Trophoblast cell (in vitro differentiated cells and primary cell): ENCODE data around the gene ZNF143.

ENCODE experiments used
- DNase-seq, 2 donors: peaks; one replicate each; pipeline ENCODE4 v3.0.0-alpha.2; 2016
- H2AFZ ChIP-seq: 2 replicates; pipeline ENCODE4 v1.6.1; 2013; ENCODE audit warnings: low read length, moderate library complexity, mild to moderate bottlenecking; ENCODE audit not compliant: insufficient read depth, poor library complexity
- H2AK5ac ChIP-seq: 2 replicates; pipeline ENCODE4 v1.6.1; 2013; ENCODE audit warnings: mild to moderate bottlenecking, low read length
- H2BK120ac ChIP-seq: 2 replicates; pipeline ENCODE4 v1.6.1; 2013; ENCODE audit warnings: low read length, mild to moderate bottlenecking, moderate library complexity; ENCODE audit not compliant: insufficient read depth, poor library complexity
- H2BK12ac ChIP-seq: 2 replicates; pipeline ENCODE4 v1.6.1; 2013; ENCODE audit warnings: mild to moderate bottlenecking, low read length, moderate library complexity
- H2BK5ac ChIP-seq: 2 replicates; pipeline ENCODE4 v1.6.1; 2013; ENCODE audit warnings: low read length, low read depth, moderate library complexity, mild to moderate bottlenecking; ENCODE audit not compliant: poor library complexity
- H3K14ac ChIP-seq: 2 replicates; pipeline ENCODE4 v1.6.1; 2013; ENCODE audit warnings: mild to moderate bottlenecking, low read length
- H3K18ac ChIP-seq: 2 replicates; pipeline ENCODE4 v1.6.1; 2013; ENCODE audit warnings: mild to moderate bottlenecking, low read length
- H3K23ac ChIP-seq: 2 replicates; pipeline ENCODE4 v1.6.1; 2013; ENCODE audit warnings: low read length
- H3K27ac ChIP-seq: 2 replicates; pipeline ENCODE4 v1.5.1; 2013; ENCODE audit warnings: low read depth, mild to moderate bottlenecking, inconsistent platforms, low read length, moderate library complexity
- H3K27me3 ChIP-seq: 2 replicates; pipeline ENCODE4 v1.6.1; 2013; ENCODE audit warnings: inconsistent platforms, mild to moderate bottlenecking, low read length, moderate library complexity; ENCODE audit not compliant: insufficient read depth
- H3K36me3 ChIP-seq, 2 experiments: 1 replicate in 1 of 2; 2 replicates in 1 of 2; pipeline ENCODE4 v1.6.1; 2013; ENCODE audit warnings: low read length in 2 of 2, mild to moderate bottlenecking in 2 of 2, moderate library complexity in 1 of 2; ENCODE audit not compliant: insufficient read depth in 2 of 2, control insufficient read depth in 1 of 2
- H3K4ac ChIP-seq: 2 replicates; pipeline ENCODE4 v1.6.1; 2013; ENCODE audit warnings: low read depth, mild to moderate bottlenecking, low read length, moderate library complexity
- H3K4me1 ChIP-seq, 2 experiments: 1 replicate in 1 of 2; 2 replicates in 1 of 2; pipeline ENCODE4 v1.6.1; 2013; ENCODE audit warnings: low read length in 2 of 2, mild to moderate bottlenecking in 2 of 2, moderate library complexity in 1 of 2; ENCODE audit not compliant: insufficient read depth in 2 of 2, control insufficient read depth in 1 of 2
- H3K4me2 ChIP-seq: 2 replicates; pipeline ENCODE4 v1.6.1; 2013; ENCODE audit warnings: inconsistent platforms, mild to moderate bottlenecking, low read length, moderate library complexity
- H3K4me3 ChIP-seq: 2 replicates; pipeline ENCODE4 v1.5.1; 2013; ENCODE audit warnings: mild to moderate bottlenecking, low read depth, low read length, inconsistent platforms
- H3K79me1 ChIP-seq: one replicate; pipeline ENCODE4 v1.6.1; 2013; ENCODE audit warnings: low read length
- H3K79me2 ChIP-seq: 2 replicates; pipeline ENCODE4 v1.6.1; 2013; ENCODE audit warnings: low read length, mild to moderate bottlenecking; ENCODE audit not compliant: control insufficient read depth, insufficient read depth, poor library complexity
- H3K9ac ChIP-seq: 2 replicates; pipeline ENCODE4 v1.6.1; 2013; ENCODE audit warnings: mild to moderate bottlenecking, low read length
- H3K9me3 ChIP-seq: 2 replicates; pipeline ENCODE4 v1.6.1; 2013; ENCODE audit warnings: low read depth, mild to moderate bottlenecking, control low read depth, inconsistent platforms, low read length; ENCODE audit not compliant: insufficient read depth
- H4K12ac ChIP-seq: 2 replicates; pipeline ENCODE4 v1.6.1; 2013; ENCODE audit warnings: low read depth, mild to moderate bottlenecking, low read length, moderate library complexity
- H4K8ac ChIP-seq: 2 replicates; pipeline ENCODE4 v1.6.1; 2013; ENCODE audit warnings: low read depth, mild to moderate bottlenecking, low read length, moderate library complexity
- H4K91ac ChIP-seq: one replicate; pipeline ENCODE4 v1.6.1; 2013; ENCODE audit warnings: low read depth, mild to moderate bottlenecking, low read length, moderate library complexity
- WGBS: extraction: QIAGEN DNeasy Blood & Tissue Kit; methylation state at CpG from one replicate; pipeline ENCODE4 v1.1.7; 2013; ENCODE audit warnings: missing lambda C conversion rate; ENCODE audit not compliant: insufficient read length, insufficient coverage; ENCODE audit errors: extremely low coverage; 5-methylcytosine and 5-hydroxymethylcytosine counted together

Gene ZNF143

GRCh38 chr11:9528573-9529333 lies 67.9 kb downstream of the ZNF143 start:
- peak overlapping the region; percentile 88 for H2AK5ac ChIP-seq
- no CpG with 5 or more reads among the region's 12 CpGs for WGBS

DNA sequence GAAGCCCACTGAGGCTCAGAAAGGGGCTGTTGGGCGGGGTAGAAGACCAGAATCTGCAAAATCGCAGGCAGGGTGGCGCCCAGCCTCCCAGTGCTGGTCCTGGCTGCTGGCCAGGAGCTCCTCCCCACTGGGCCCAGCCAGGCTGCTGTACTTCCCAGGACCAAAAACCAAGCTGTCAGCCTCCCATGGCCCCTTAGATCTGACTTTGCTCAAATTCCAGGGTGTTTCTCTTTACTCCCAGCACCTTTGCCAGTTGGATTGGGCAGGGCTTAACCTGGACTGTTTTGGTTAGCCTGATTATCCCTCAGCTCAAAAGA lies 68.5 kb downstream of the ZNF143 start:
- peaks cover 5 to 6% of the 10 kb centered on the region in 2 experiments for H3K36me3 ChIP-seq
- H2BK5ac ChIP-seq: peak overlapping the region; percentile 98
- peaks cover 29% of the 10 kb centered on the region for H3K79me1 ChIP-seq
- no peak overlapping the region for H3K23ac ChIP-seq
- H3K4me3 ChIP-seq: no peak overlapping the region
- H3K9me3 ChIP-seq: no peaks in the 10 kb centered on the region
- no peak overlapping the region for H3K9ac ChIP-seq
- peak overlapping the region; percentile 92 for H2AK5ac ChIP-seq
- H3K4ac ChIP-seq: peak overlapping the region; percentile 37
- peak in 1 of 2 donors; percentile 45 for DNase-seq
- H2AFZ ChIP-seq: peak overlapping the region; percentile 66
- H2BK120ac ChIP-seq: peak overlapping the region; percentile 40
- H3K18ac ChIP-seq: peak overlapping the region; percentile 80
- H3K27ac ChIP-seq: peak overlapping the region; percentile 92
- peaks cover 21 to 27% of the 10 kb centered on the region in 2 experiments for H3K4me1 ChIP-seq
- peak overlapping the region; percentile 65 for H4K12ac ChIP-seq
- no CpG with 5 or more reads among the region's 3 CpGs for WGBS
- H4K8ac ChIP-seq: peak overlapping the region; percentile 85
- peak overlapping the region; percentile 97 for H2BK12ac ChIP-seq
- peak overlapping the region; percentile 91 for H4K91ac ChIP-seq
- H3K27me3 ChIP-seq: no peaks in the 10 kb centered on the region
- peak overlapping the region; percentile 89 for H3K14ac ChIP-seq
- peaks cover 4% of the 10 kb centered on the region for H3K79me2 ChIP-seq
- no peak overlapping the region for H3K4me2 ChIP-seq

More at GRCh38 chr11:9528573-9529333, 67.9 kb downstream of the ZNF143 start:
- H2BK120ac ChIP-seq: peak overlapping the region; percentile 46
- H3K27me3 ChIP-seq: no peaks in the 10 kb centered on the region
- H2AFZ ChIP-seq: no peak overlapping the region
- H3K23ac ChIP-seq: no peak overlapping the region
- peak overlapping the region; percentile 85 for H4K8ac ChIP-seq
- H3K79me2 ChIP-seq: peaks cover 4% of the 10 kb centered on the region
- H3K9ac ChIP-seq: no peak overlapping the region
- peaks cover 26% of the 10 kb centered on the region for H3K79me1 ChIP-seq
- peak overlapping the region; percentile 80 for H3K18ac ChIP-seq
- peak overlapping the region; percentile 98 for H2BK5ac ChIP-seq
- H3K14ac ChIP-seq: peak overlapping the region; percentile 89
- no peaks in the 10 kb centered on the region for H3K9me3 ChIP-seq
- peaks cover 21 to 27% of the 10 kb centered on the region in 2 experiments for H3K4me1 ChIP-seq
- no peak overlapping the region for H3K4me2 ChIP-seq
- H3K36me3 ChIP-seq: peaks cover 5 to 6% of the 10 kb centered on the region in 2 experiments
- peak overlapping the region; percentile 92 for H3K27ac ChIP-seq
- no peak overlapping the region for H3K4me3 ChIP-seq
- H2BK12ac ChIP-seq: peak overlapping the region; percentile 97
- peak overlapping the region; percentile 91 for H4K91ac ChIP-seq
- peak overlapping the region; percentile 42 for H3K4ac ChIP-seq
- H4K12ac ChIP-seq: peak overlapping the region; percentile 55
- DNase-seq: no peak

DNA sequence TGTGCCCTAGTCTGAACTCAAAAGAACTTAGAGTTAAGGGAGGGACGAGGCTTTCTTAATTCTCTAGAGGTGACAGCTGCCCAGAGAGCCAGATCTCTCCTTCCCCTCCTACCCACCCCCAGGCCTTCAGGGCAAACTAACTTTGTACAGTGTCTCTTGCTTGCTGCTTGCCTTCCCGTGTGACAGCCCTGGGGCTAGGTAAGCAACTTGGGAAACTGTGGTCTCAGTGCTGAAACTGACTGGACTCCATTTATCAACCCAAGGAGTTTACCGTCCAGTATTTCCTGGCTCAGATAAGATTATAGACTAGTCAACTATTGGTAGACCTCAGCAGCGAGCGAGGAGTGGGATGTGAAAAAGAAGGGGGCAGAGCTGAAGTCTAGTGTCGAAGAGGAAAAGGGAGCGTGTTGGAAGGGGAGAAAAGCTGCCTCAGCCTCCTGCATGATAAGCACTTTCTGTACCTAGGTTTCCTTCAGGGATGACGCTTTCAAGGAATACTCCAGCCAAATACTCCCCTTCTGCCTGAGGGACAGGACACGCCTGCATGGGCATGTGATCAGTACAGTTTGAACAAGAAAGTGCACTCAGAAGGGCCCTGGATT lies 69.3 kb downstream of the ZNF143 start:
- H3K27me3 ChIP-seq: no peaks in the 10 kb centered on the region
- peak overlapping the region; percentile 92 for H3K27ac ChIP-seq
- peak overlapping the region; percentile 5 for H2BK12ac ChIP-seq
- peaks cover 4 to 6% of the 10 kb centered on the region in 2 experiments for H3K36me3 ChIP-seq
- no peak overlapping the region for H3K9ac ChIP-seq
- peak; percentile 91 to 95 for DNase-seq
- peak overlapping the region; percentile 97 for H4K91ac ChIP-seq
- no peak overlapping the region for H3K18ac ChIP-seq
- H3K23ac ChIP-seq: no peak overlapping the region
- H2AK5ac ChIP-seq: peak overlapping the region; percentile 66
- peak overlapping the region; percentile 95 for H2BK5ac ChIP-seq
- H3K14ac ChIP-seq: peak overlapping the region; percentile 0
- H2AFZ ChIP-seq: peak overlapping the region; percentile 1
- peak overlapping the region; percentile 20 for H4K8ac ChIP-seq
- H3K79me1 ChIP-seq: peaks cover 32% of the 10 kb centered on the region
- H3K4me2 ChIP-seq: peak overlapping the region; percentile 13
- no CpG with 5 or more reads among the region's 9 CpGs for WGBS
- H3K4me3 ChIP-seq: no peak overlapping the region
- peak overlapping the region; percentile 88 for H2BK120ac ChIP-seq
- H4K12ac ChIP-seq: no peak overlapping the region
- H3K9me3 ChIP-seq: no peaks in the 10 kb centered on the region
- H3K4me1 ChIP-seq: peaks cover 26 to 31% of the 10 kb centered on the region in 2 experiments
- H3K4ac ChIP-seq: peak overlapping the region; percentile 13
- peaks cover 4% of the 10 kb centered on the region for H3K79me2 ChIP-seq

- no CpG with 5 or more reads among the region's 8 CpGs for WGBS
- Histone ChIP-seq H4K8ac (peak overlapping the region; percentile 91), H3K9ac (no peak overlapping the region), H2BK120ac (peak overlapping the region; percentile 98), H2BK12ac (peak overlapping the region; percentile 98), H3K79me2 (peaks cover 4% of the 10 kb centered on the region), H3K79me1 (peaks cover 30% of the 10 kb centered on the region), H4K91ac (peak overlapping the region; percentile 97), H3K36me3 (peaks cover 2% of the 10 kb centered on the region in 2 experiments), H3K4ac (peak overlapping the region; percentile 90), H3K4me2 (no peak overlapping the region), H2AFZ (peak overlapping the region; percentile 58), H3K4me3 (no peak overlapping the region), H2AK5ac (peak overlapping the region; percentile 98), H3K27ac (peak overlapping the region; percentile 92), H3K27me3 (no peaks in the 10 kb centered on the region), H3K14ac (peak overlapping the region; percentile 98), H3K23ac (no peak overlapping the region), H4K12ac (peak overlapping the region; percentile 79), H3K4me1 (peaks cover 26 to 31% of the 10 kb centered on the region in 2 experiments), H3K9me3 (no peaks in the 10 kb centered on the region), H3K18ac (peak overlapping the region; percentile 97), H2BK5ac (peak overlapping the region; percentile 95)
- DNase-seq: peak; percentile 84 to 88
Observed at GRCh38 chr11:9530901-9531625, 70.3 kb downstream of the ZNF143 start.
